MM.1S (cell line): ENCODE data around the gene CASP7.
A peak's percentile ranks its signal among the peaks of the same experiment; 100 is the strongest.

Experiments used
- DNase-seq: peaks from one replicate; pipeline ENCODE4 v3.0.0-alpha.2; 2015
- H2AFZ ChIP-seq: fragments of 300-600 bp; sonication (generic); 2 replicates; pipeline ENCODE4 v1.6.0; 2016; ENCODE audit warnings: antibody characterized with exemption, low read length
- H3F3A ChIP-seq: fragments of 300-600 bp; sonication (generic); 2 replicates; pipeline ENCODE4 v1.6.1; 2016; ENCODE audit warnings: mild to moderate bottlenecking, antibody characterized with exemption, low read length, moderate library complexity, mixed read lengths; ENCODE audit not compliant: insufficient read depth
- H3K27ac ChIP-seq: fragments of 300-600 bp; sonication (generic); 2 replicates; pipeline ENCODE4 v1.5.1; 2016; ENCODE audit warnings: mild to moderate bottlenecking, low read length
- H3K27me3 ChIP-seq: fragments of 300-600 bp; sonication (generic); replicated peaks from 2 replicates; pipeline ENCODE4 v1.6.0; 2016; ENCODE audit warnings: low read length; ENCODE audit not compliant: insufficient read depth
- H3K36me3 ChIP-seq: fragments of 300-600 bp; sonication (generic); replicated peaks from 2 replicates; pipeline ENCODE4 v1.6.1; 2016; ENCODE audit warnings: mild to moderate bottlenecking, low read length, mixed read lengths; ENCODE audit not compliant: insufficient read depth
- H3K4me1 ChIP-seq: fragments of 300-600 bp; sonication (generic); 2 replicates; pipeline ENCODE4 v1.6.1; 2016; ENCODE audit warnings: low read length, mixed read lengths
- H3K4me2 ChIP-seq: fragments of 300-600 bp; sonication (generic); 2 replicates; pipeline ENCODE4 v1.6.0; 2016; ENCODE audit warnings: low read depth, low read length
- H3K4me3 ChIP-seq: fragments of 300-600 bp; sonication (generic); 2 replicates; pipeline ENCODE4 v1.5.1; 2016; ENCODE audit warnings: low read length, mixed read lengths
- H3K79me2 ChIP-seq: fragments of 300-600 bp; sonication (generic); 2 replicates; pipeline ENCODE4 v1.6.1; 2016; ENCODE audit warnings: mixed run types, low read length, mixed read lengths
- H3K9ac ChIP-seq: fragments of 300-600 bp; sonication (generic); 2 replicates; pipeline ENCODE4 v1.6.1; 2016; ENCODE audit warnings: low read length, mixed read lengths
- H3K9me2 ChIP-seq: fragments of 300-600 bp; sonication (generic); replicated peaks from 2 replicates; pipeline ENCODE4 v1.6.1; 2016; ENCODE audit warnings: mild to moderate bottlenecking, low read length, mixed read lengths; ENCODE audit not compliant: insufficient read depth
- H3K9me3 ChIP-seq: fragments of 300-600 bp; sonication (generic); replicated peaks from 2 replicates; pipeline ENCODE4 v1.6.1; 2016; ENCODE audit warnings: mild to moderate bottlenecking, low read length, mixed read lengths; ENCODE audit not compliant: insufficient read depth
- H4K20me1 ChIP-seq: fragments of 300-600 bp; sonication (generic); 2 replicates; pipeline ENCODE4 v1.6.1; 2016; ENCODE audit warnings: mild to moderate bottlenecking, low read length, moderate library complexity, mixed read lengths; ENCODE audit not compliant: insufficient read depth
- CTCF ChIP-seq: fragments of 300-600 bp; sonication (generic); IDR thresholded peaks from 2 replicates; pipeline ENCODE4 v1.5.1; 2016; ENCODE audit warnings: antibody characterized with exemption, low read length, mixed read lengths
- EZH2 ChIP-seq: fragments of 300-600 bp; sonication (generic); optimal IDR thresholded peaks from 2 replicates; pipeline ENCODE3; 2017; ENCODE audit warnings: low read depth, mild to moderate bottlenecking, antibody characterized with exemption, low read length, mixed read lengths
- EZH2phosphoT487 ChIP-seq: fragments of 300-600 bp; sonication (generic); IDR thresholded peaks from 2 replicates; pipeline ENCODE4 v1.6.1; 2018; ENCODE audit warnings: antibody characterized with exemption, low read length

Gene CASP7

GRCh38 chr10:113689057-113689456, 9.3 kb downstream of the CASP7 start:
- no peaks in the 10 kb centered on the region for H3K9me2 ChIP-seq
- no peak for TF ChIP-seq EZH2
- TF ChIP-seq EZH2phosphoT487: no peak
- no peak for TF ChIP-seq CTCF
- DNase-seq: peak; percentile 50
- H4K20me1 ChIP-seq: no peaks in the 10 kb centered on the region
- H3K36me3 ChIP-seq: 0 out of 2 replicates have a peak, but pooled peaks cover 6% of the 10 kb centered on the region
- H3K9ac ChIP-seq: peak overlapping the region; percentile 33; the same call in 1 of the 2 replicates
- H3K4me2 ChIP-seq: peak overlapping the region; percentile 83
- peak overlapping the region; percentile 45 for H3K4me3 ChIP-seq
- peaks cover 18% of the 10 kb centered on the region for H3K4me1 ChIP-seq
- peaks cover 98% of the 10 kb centered on the region for H3K79me2 ChIP-seq
- H3K27ac ChIP-seq: peak overlapping the region; percentile 66; the same call in 1 of the 2 replicates
- peaks cover 14% of the 10 kb centered on the region for H3F3A ChIP-seq
- H3K9me3 ChIP-seq: no peaks in the 10 kb centered on the region; the same call in 1 of the 2 replicates
- H3K27me3 ChIP-seq: no peaks in the 10 kb centered on the region
- H2AFZ ChIP-seq: no peak overlapping the region

- H3K9ac ChIP-seq: peak overlapping the region; percentile 33; the same call in 1 of the 2 replicates
- H3K4me2 ChIP-seq: peak overlapping the region; percentile 83
- H3K36me3 ChIP-seq: 0 out of 2 replicates have a peak, but pooled peaks cover 6% of the 10 kb centered on the region
- no peaks in the 10 kb centered on the region for H3K9me2 ChIP-seq
- H3K9me3 ChIP-seq: no peaks in the 10 kb centered on the region; the same call in 1 of the 2 replicates
- peaks cover 98% of the 10 kb centered on the region for H3K79me2 ChIP-seq
- H3K27me3 ChIP-seq: no peaks in the 10 kb centered on the region
- no peak for TF ChIP-seq CTCF
- TF ChIP-seq EZH2: no peak
- TF ChIP-seq EZH2phosphoT487: no peak
- peak overlapping the region; percentile 66; the same call in 1 of the 2 replicates for H3K27ac ChIP-seq
- H3K4me1 ChIP-seq: peaks cover 18% of the 10 kb centered on the region
- no peak overlapping the region for H2AFZ ChIP-seq
- H3K4me3 ChIP-seq: peak overlapping the region; percentile 45
- DNase-seq: peak; percentile 65
- H4K20me1 ChIP-seq: no peaks in the 10 kb centered on the region
- peaks cover 14% of the 10 kb centered on the region for H3F3A ChIP-seq
Observed at GRCh38 chr10:113689574-113689973, 9.9 kb downstream of the CASP7 start.

- Histone ChIP-seq H3K79me2 (peaks cover 98% of the 10 kb centered on the region), H4K20me1 (no peaks in the 10 kb centered on the region)
Observed at GRCh38 chr10:113690749-113691148, 11.0 kb downstream of the CASP7 start.

More at GRCh38 chr10:113690749-113691148, 11.0 kb downstream of the CASP7 start:
- no peak overlapping the region for H3K27ac ChIP-seq
- H3K27me3 ChIP-seq: no peaks in the 10 kb centered on the region
- H3K36me3 ChIP-seq: 0 out of 2 replicates have a peak, but pooled peaks cover 6% of the 10 kb centered on the region
- peaks cover 18% of the 10 kb centered on the region for H3K4me1 ChIP-seq
- H3K9me3 ChIP-seq: no peaks in the 10 kb centered on the region; the same call in 1 of the 2 replicates
- peaks cover 14% of the 10 kb centered on the region for H3F3A ChIP-seq
- no peak for TF ChIP-seq EZH2
- TF ChIP-seq EZH2phosphoT487: no peak
- TF ChIP-seq CTCF: no peak
- no peak overlapping the region for H3K4me2 ChIP-seq
- no peak overlapping the region for H2AFZ ChIP-seq
- no peak overlapping the region for H3K4me3 ChIP-seq
- no peak for DNase-seq
- no peaks in the 10 kb centered on the region for H3K9me2 ChIP-seq
- H3K9ac ChIP-seq: no peak overlapping the region
